HG03342 (cell line): ENCODE results near the gene TDRD9.
A peak's percentile ranks its signal among the peaks of the same experiment; 100 is the strongest.

Experiments
- ATAC-seq: cut with Tn5 transposase; IDR thresholded peaks from one replicate; pipeline ENCODE4 v1.9.1; 2021; ENCODE audit warnings: mild to moderate bottlenecking, moderate library complexity; ENCODE audit not compliant: unreplicated experiment

Gene TDRD9

DNA sequence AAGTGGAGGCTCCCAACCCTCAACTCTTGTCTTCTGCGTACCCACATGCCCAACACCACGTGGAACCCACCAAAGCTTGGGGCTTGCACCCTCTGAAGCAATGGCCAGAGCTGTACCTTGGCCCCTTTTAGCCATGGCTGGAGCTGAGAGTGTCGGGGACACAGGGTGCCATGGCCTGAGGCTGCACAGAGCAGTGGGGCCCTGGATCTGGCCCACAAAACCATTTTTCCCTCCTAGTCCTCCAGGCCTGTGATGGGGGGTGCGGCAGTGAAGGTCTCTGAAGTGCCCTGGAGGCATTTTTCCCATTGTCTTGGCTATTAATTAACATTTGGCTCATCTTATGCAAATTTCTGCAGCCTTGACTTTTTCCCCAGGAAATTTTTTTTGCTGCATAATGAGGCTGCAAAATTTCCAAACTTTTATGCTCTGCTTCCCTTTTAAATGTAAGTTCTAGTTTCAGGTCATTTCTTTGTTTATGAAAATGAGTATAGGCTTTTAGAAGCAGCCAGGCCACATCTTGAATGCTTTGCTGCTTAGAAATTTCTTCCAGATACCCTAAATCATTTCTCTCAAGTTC lies 138.6 kb downstream of the TDRD9 start:
- no peak for ATAC-seq

DNA sequence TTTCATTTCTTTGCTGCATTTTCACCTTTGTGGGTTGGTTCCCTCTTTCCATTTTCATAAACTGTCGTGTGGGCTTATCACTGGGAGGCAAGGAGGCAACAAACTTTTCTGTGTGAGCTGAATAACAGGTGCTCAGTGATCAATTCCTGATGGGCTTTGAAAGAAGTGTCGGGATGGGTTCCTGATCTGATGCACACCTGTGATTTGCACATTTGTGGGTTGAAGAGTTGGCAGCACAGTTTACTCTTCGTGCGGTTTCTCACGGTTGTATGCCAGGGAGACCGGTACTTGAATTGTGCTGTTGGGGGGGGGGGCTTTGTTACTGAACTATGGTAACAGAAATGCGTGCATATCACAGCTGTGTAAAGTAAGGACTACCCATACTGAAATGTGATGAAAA lies 141.3 kb downstream of the TDRD9 start:
- ATAC-seq: no peak

DNA sequence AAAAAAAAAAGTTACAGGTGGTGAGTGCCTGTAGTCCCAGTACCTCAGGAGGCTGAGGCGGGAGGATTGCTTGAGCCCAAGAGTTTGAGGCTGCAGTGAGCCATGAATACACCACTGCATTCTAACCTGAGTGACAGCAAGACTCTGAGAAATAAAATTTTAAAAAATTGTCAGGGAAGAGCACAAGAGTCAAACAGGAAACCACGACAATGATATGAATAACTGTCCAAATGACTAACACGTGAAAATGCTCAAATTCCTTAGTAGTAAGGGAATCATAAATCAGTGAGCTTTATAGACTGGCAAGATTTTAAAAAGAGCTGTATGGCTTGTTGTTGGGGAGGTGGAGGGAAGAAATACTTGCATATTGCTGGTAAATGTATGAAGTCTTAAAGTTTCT lies 144.3 kb downstream of the TDRD9 start:
- no peak for ATAC-seq

DNA sequence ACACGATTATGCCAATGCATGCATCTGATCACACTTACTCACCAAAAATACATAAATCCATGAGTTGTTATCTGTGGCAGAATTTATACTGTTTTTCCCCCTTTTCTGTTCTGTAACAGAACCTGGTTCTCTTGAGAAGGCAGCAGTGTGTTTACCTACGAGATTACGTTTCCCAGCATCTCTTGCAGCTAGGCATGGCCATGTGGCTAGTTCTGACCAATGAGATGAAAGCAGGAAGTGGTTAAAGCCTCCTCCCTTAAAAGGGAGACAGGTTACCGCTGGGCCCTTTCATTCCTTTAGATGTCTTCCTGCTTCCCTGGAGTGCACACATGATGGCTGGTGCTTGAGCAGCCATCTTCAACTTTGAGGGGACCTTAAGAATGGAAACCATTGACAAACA lies 145.5 kb downstream of the TDRD9 start:
- ATAC-seq: no peak

DNA sequence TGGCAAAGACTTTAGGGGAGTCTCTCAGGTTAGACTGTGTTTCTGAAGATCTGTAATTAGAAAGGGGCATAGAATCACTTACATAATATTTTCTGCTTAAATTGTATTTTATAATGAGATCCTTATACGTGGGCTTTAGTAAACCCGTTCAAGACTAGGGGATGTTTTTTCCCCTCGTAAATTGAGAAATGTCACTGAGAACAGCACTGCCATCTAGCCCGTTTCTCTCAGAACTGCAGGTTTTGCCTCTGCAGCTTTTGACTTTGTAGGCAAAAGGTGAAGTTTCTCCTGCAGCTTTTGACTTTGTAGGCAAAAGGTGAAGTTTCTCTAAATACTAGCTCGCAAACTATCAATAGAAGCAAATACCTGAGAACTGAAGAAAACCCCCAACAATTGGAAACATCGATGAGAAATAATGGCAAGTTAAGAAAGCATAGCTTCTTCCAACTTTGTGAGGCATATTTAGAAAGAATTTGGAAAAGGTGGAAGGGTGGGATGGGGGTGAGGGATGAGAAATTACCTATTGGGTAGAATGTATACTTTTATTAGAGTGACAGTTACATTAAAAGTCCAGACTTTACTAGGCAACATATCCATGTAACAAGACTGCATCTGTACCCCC lies 147.4 kb downstream of the TDRD9 start:
- no peak for ATAC-seq

DNA sequence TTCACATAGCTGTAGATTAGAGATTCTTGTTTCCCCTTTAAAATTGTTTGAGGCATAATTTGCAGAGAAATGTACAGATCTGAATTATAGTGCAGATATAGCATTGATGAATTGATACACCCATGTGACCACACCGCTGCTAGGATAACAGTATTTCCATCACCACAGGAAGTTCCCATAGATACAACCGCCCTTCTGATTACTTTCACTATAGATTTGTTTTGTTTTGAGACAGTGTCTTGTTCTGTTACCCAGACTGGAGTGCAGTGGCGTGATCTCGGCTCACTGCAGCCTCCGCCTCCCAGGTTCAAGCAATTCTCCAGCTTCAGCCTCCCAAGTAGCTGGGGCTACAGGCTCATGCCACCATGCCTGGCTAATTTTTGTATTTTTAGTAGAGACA lies 148.5 kb downstream of the TDRD9 start:
- no peak for ATAC-seq

DNA sequence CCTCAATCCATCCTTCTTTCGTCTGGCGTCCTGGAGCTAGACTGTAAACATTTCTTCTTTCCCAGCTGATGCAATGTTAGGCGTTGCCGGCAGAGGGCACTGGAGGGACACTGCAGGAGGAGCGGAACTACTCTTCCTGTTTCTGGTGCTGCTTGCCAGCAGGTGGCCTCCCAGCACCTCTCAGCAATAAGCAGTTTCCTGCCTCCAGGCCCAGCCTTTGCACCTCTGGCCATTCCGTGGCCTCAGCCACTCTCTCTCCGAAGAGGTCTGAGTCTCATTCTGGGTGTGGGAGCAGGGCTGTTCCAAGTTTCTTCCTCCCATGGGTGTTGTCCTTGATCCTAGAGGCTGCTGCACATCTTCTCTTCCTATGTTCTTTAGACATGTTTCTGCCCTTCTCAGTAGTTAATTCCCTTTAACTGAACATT lies 149.8 kb downstream of the TDRD9 start:
- peak; percentile 92 for ATAC-seq

DNA sequence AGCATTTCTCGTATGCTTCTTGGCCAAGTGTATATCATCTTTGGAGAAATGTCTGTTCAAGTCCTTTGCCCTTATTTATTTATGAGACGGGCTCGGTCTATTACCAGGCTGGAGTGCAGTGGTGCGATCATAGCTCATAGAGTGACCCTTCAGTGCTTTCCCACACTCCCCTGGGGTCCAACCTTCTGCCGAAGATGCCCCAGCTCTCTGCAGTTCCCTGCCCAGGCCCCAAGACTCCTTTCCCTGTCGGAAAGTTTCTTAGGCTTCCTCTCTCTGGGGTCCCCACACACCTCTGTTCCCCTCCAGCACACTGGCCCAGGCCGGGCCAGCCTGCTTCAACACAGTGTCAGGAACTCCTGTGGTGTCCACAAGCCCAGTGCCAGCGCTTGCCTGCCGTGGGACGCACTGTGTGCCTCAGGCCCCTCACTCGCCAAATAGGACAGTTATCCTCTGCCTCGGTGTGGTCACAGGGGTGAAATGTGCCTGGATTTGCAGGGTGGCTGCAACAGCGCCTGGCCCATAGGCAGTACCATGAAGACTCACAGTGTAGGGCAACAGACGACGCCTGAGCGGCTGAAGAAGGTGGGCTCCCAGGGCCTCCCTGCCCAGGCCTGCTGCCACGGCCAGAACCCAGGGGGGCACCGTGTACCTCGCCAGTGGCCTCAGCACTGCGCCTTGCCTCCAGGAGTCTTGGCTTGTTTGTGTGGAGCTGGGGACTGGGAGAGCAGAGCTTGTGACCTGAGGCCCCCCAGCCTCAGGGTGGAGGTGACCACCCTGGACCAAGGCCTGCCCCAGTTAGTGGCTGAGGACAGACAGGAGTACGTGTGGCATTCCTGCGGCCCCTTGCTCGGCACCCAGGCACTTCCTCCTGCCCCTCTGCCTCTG lies 152.4 kb downstream of the TDRD9 start:
- no peak for ATAC-seq

DNA sequence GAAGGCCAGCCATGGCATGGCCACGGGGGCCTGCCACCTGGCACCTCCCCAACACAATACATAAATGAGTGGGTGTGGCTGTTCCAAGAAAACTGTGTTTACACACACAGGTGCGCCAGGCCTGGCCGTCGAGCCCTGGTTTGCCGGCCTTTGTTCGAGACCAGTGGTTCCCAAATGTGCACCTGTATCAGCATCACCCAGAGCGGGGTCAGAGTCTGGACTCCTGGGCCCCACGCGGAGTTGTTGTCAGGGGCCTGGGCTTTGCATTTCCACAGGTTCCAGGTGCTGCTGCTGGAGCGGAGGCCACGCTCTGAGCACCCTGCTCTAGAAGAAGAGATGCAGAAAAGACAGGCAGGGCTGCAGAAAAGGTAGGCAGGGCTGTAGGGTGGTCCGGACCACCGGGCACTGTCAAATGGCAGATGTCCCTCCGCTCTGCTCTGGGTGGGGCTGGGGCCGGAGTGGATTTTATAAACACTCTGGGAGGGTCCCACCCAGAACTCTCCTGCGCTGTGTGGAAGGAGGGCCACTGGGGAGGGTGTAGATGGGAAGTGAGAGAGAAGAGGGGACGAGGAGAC lies 153.1 kb downstream of the TDRD9 start:
- ATAC-seq: no peak

DNA sequence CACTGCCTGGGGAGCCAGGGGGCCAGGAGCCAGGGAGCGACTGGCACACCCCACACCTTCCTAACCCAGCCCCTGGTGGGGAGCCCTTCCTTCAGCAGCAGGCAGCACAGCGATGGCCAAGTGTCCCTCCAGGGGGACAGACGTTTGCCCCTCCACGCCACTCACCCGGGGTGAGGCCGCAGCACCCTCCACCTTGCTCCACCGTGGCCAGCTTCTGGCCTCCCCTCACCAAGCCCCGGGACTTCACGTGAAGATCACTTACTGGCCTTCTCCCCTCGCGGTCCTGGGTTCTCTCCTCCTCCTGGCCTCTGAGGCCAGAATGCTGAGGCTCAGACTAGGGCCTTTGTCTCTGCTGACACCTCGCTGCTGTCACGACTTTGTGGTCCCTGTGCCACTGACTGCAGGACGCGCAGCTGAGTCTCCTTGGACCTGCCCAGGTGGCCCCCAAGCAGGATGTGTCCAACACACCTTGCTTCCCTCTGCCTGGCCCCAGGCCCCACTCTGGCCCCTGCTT lies 153.8 kb downstream of the TDRD9 start:
- ATAC-seq: no peak

DNA sequence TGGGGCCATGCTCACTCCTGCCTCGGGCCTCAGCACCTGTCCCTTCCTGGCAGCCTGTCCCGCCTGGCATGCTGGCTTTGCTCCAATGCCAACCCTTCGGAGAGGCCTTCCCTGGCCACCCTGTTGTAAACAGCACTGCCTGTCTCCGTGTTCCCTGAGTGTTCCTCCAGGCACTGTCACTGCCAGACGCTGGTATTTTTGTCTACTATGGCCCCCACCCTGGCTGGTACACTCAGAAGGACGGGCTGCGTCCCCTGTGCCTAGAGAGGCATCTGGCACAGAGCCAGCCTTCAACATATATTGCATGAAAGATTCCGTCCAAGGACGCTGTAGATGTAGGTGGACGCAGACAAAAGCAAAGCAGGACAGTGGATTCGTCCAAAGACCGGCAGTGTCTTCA lies 154.6 kb downstream of the TDRD9 start:
- no peak for ATAC-seq

DNA sequence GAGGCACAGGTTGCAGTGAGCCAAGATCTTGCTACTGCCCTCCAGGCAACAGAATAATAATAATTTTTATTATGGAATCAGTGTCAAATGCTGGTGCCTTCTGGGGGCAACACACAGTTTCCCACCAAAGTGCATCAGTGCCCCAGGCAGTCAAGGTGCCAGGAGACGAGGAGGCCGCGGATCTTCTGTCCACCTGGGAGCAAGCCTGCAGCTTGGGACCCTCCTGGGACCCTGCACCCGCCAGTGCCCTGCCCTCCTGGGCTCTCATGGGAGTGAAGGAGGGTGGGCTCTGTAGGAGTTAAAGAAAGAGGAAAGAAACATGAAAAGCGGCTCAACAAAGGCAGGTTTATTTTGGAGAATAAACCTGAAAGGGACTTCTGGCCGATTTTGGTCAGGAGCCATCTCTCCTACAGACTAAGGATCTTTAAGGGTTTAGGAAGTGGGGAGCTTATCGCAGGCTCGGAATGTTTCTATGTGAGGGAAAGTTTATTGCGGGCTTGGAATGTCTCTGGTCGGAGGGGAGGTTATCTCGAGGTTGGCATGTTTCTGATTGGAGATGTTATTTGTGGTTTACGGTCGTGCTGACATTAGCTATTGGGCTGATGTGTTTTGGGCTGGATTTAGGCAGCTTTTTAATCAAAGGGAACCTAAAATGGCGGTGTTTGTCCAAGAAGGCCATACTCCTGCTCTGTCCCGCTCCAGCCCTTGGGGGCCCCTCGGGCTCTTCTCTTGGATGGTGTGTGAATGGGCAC lies 156.2 kb downstream of the TDRD9 start:
- no peak for ATAC-seq

DNA sequence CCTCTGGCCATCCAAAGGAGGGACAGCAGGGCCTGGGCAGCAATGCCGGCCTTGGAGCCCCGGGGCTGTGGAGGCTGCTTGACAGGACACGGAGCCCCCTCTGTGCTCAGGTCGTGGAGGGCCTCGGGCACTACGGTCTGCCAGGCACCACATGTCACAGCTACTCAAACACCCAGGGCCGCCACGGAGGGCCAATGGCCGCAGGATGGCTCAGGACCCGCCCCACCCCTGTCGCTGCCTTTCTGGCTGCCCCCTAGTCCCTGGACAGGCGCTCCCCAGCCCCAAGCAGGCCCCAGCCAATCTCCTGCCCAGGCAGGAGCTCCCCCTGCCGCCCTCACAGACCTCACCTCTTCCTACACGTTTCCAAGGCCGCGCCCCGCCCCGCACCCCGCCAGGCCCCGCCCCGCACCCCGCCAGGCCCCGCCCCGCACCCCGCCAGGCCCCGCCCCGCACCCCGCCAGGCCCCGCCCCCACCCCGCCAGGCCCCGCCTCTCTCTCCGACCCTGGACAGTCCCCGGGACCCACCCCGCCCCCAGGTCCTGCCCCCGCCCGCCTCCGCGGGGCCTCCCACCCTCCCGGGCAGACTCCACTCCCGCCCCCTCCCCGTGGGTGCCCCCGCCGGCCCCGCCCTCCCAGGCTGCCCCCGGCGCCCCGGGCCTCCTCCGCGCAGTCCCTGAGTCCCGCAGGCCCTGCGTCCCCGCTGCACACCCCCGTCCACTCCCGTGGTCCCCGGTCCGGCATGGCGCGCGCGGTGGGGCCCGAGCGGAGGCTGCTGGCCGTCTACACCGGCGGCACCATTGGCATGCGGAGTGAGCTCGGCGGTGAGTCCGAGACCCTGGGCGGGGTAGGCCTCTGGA lies 157.0 kb downstream of the TDRD9 start, which contains the start of gene ASPG:
TSS of gene ASPG (plus strand) at position 669 of the 857 bp plus-strand sequence. CDS start at position 740, 71 bp downstream.
- no peak for ATAC-seq

DNA sequence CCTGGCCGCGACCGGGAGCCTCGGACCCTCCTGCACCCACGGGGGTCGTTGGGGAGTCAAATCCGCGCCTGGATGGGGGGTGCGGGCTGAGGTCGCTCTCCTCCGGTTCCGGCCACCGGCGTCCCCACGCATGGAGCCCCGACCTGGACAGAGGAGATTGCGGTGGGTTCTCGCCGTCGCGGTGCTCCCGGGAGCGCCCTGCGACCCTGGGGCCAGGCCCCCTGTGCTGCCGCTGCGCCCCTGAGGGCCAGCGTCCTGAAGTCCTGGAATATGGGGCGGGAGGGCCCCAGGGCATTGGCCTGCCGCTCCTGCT lies 157.6 kb downstream of the TDRD9 start:
- ATAC-seq: no peak

DNA sequence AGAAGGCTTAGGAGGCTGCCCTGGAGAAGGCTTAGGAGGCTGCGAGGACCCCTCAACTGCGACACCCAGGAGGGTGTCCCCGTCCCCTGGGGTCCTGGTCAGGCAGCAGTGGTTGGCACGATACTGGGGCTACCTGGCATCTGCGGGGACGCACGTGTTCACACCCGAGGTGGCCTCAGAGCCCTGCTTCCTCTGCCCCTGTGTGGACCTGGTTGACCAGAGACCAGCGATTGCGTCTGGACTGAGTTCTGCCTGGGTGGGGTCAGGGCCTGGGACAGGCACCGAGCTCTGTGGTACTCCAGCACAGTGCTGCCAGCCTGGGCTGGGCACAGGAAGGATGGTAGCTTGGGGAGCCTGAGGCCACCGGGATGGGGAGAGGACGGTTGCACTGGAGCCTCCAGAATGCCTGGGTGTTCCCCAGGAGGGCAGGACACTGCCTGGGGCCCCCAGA lies 158.0 kb downstream of the TDRD9 start:
- no peak for ATAC-seq

DNA sequence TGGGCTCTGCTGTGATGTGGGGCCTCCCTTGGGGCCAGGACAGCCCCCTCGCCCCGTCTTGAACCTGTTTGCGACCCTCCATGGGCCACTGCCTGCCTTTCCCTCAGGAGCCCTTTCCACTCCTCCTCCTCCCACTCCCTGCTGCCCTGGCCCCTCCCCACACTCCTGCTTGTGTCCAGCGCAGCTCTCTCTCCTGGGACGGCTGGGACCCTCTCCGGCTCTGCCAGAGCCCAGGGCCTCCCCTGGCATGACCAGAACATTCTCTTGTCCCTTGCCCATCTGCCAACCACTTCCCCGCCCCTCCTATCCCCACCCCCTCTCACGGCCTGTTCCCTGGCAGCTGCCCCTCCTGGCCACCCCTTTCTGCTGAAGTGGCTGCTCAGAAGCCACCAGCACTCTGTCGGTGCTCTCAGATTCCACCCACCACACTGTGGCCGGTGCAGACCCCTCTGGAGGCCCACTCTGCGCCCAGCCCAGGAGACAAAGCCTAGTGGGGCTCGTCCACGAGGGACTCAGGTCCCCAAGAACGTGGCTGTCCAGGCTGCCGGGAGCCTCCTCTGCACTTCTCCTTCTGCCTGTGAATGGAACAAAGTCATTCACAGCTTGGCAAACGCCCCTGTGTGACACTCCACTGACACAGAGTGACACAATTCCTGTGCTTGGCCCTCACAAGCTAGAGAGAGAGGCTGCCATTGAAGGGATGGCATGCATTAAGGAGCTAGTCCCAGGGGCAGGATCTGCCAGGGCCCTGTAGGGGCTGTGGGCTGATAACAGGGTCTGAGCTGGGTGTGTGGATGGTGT lies 158.6 kb downstream of the TDRD9 start:
- no peak for ATAC-seq

DNA sequence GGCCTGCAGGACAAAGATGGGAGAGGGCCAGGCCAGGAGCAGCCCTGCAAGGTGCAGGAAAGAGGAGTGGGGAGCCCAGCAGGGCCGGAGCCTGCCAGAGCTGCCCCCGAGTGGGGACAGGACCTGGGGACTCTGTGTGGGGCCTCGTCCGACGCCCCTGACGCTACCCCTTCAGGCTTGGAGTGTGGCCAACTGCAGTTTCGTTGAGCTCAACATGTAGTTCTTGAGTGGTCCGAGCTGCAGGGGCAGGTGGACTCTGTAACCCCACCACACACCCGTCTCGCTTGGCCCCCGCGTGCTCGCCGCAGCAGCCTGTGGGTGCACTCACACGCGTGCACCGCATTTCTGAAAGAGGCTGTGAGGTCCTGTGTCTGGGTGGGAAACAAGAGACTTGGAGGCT lies 159.2 kb downstream of the TDRD9 start:
- no peak for ATAC-seq

DNA sequence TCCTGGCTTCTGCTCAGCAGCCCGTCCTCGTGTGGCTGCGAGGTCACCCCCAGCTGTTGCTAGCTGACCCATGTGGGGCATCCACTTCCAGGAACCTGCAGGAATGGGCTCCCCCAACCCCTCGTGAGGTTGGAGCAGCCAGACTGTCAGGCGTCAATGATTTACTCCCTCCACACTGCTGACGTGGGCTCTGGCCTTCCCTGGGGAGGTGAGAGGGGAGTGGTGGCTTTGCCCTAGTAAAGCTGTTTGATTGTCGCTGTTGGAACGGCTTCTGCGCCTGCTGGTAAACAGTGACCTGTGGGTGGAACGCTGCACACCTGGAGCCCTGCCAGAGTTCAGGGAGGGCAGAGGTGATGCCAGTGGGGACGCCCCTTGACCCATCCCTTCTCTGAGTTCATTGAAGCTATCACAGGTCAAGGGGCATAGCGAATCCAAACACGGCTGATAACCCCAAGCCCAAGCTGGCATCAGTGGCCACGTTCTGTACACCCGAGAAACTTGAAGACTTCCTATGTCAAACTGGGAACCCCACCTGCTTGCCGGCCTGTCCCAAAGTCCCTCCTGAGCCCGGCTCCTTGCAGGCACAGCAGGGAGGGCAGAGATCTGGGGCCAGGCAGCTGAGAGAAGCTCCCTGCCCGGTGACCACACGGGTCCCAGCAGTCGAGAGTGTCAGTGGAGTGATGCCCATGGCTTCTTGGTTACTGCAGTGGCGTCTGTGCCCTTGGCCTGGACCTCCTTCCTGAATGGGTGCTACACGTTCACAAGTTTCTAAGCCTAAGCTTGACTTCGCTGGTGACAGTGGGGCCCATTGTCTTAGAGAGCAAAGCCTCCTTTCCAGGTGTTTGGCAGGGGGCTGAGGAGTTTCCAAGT lies 160.0 kb downstream of the TDRD9 start:
- ATAC-seq: no peak
